WTC11 (cell line): Measurements from ENCODE around the gene UPF2.

Source experiments
- CREB1 ChIP-seq: sonication (generic); formaldehyde crosslinking; IDR thresholded peaks from 2 replicates; pipeline ENCODE4 v1.8.0; 2023; ENCODE audit warnings: mild to moderate bottlenecking, missing genetic modification reagents
- MXD4 ChIP-seq: fragments of 250-450 bp; sonication (Bioruptor Pico); IDR thresholded peaks from 2 replicates; pipeline ENCODE4 v1.8.0; 2021; ENCODE audit warnings: mild to moderate bottlenecking, moderate library complexity, borderline replicate concordance
- NFYB ChIP-seq: sonication (generic); formaldehyde crosslinking; conservative IDR thresholded peaks from 2 replicates; pipeline ENCODE4 v1.8.0; 2022; ENCODE audit warnings: low read depth, missing genetic modification reagents
- SP1 ChIP-seq: sonication (generic); formaldehyde crosslinking; conservative IDR thresholded peaks from 2 replicates; pipeline ENCODE4 v1.8.1; 2022; ENCODE audit warnings: missing genetic modification reagents
- ZBTB21 ChIP-seq: sonication (generic); formaldehyde crosslinking; IDR thresholded peaks from 2 replicates; pipeline ENCODE4 v1.8.1; 2023; ENCODE audit warnings: mild to moderate bottlenecking, missing genetic modification reagents, borderline replicate concordance
- TF ChIP-seq, protein P1 (sequence below): fragments of 200-600 bp; IDR thresholded peaks from 2 replicates; pipeline ENCODE4 v1.8.0; 2022; ENCODE audit warnings: antibody characterized with exemption
- TF ChIP-seq, protein P2 (sequence below): sonication (generic); formaldehyde crosslinking; IDR thresholded peaks from 2 replicates; pipeline ENCODE4 v1.8.1; 2022; ENCODE audit warnings: low read depth, missing genetic modification reagents, borderline replicate concordance
- TF ChIP-seq, protein P3 (sequence below): sonication (generic); formaldehyde crosslinking; IDR thresholded peaks from 2 replicates; pipeline ENCODE4 v1.8.1; 2023; ENCODE audit warnings: mild to moderate bottlenecking, missing genetic modification reagents, borderline replicate concordance
- TF ChIP-seq, protein P4 (sequence below): fragments of 250-450 bp; sonication (Bioruptor Pico); IDR thresholded peaks from 2 replicates; pipeline ENCODE4 v1.8.0; 2021; ENCODE audit warnings: mild to moderate bottlenecking
- TF ChIP-seq, protein P5 (sequence below): sonication (generic); formaldehyde crosslinking; IDR thresholded peaks from 2 replicates; pipeline ENCODE4 v1.8.1; 2023; ENCODE audit warnings: mild to moderate bottlenecking, missing genetic modification reagents, moderate library complexity

DNA sequence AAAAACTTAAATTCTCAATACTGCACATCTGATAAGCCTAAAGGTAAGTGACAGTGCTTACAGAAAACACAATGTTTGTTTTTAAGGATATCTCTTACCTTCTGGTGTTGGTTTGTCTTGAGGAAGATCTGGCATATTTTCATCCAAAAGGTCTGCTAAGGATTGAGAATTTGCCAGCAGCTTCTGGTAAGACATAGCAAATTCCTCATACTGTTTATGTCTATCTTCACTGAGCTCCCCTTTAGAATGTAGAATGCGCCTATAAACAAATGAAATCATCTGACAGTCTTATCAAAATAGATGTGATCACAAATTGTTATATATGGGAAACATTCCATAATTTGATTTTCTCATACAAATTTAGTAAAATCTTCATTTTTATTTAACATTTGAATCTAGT, 28.7 kb downstream of the UPF2 start:
- TF ChIP-seq, protein P1, sequence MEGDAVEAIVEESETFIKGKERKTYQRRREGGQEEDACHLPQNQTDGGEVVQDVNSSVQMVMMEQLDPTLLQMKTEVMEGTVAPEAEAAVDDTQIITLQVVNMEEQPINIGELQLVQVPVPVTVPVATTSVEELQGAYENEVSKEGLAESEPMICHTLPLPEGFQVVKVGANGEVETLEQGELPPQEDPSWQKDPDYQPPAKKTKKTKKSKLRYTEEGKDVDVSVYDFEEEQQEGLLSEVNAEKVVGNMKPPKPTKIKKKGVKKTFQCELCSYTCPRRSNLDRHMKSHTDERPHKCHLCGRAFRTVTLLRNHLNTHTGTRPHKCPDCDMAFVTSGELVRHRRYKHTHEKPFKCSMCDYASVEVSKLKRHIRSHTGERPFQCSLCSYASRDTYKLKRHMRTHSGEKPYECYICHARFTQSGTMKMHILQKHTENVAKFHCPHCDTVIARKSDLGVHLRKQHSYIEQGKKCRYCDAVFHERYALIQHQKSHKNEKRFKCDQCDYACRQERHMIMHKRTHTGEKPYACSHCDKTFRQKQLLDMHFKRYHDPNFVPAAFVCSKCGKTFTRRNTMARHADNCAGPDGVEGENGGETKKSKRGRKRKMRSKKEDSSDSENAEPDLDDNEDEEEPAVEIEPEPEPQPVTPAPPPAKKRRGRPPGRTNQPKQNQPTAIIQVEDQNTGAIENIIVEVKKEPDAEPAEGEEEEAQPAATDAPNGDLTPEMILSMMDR: no peak
- TF ChIP-seq, protein P2, sequence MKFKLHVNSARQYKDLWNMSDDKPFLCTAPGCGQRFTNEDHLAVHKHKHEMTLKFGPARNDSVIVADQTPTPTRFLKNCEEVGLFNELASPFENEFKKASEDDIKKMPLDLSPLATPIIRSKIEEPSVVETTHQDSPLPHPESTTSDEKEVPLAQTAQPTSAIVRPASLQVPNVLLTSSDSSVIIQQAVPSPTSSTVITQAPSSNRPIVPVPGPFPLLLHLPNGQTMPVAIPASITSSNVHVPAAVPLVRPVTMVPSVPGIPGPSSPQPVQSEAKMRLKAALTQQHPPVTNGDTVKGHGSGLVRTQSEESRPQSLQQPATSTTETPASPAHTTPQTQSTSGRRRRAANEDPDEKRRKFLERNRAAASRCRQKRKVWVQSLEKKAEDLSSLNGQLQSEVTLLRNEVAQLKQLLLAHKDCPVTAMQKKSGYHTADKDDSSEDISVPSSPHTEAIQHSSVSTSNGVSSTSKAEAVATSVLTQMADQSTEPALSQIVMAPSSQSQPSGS (CRISPR knock-in tag): no peak
- no peak for TF ChIP-seq MXD4
- TF ChIP-seq CREB1 (CRISPR knock-in tag): no peak
- TF ChIP-seq, protein P3, sequence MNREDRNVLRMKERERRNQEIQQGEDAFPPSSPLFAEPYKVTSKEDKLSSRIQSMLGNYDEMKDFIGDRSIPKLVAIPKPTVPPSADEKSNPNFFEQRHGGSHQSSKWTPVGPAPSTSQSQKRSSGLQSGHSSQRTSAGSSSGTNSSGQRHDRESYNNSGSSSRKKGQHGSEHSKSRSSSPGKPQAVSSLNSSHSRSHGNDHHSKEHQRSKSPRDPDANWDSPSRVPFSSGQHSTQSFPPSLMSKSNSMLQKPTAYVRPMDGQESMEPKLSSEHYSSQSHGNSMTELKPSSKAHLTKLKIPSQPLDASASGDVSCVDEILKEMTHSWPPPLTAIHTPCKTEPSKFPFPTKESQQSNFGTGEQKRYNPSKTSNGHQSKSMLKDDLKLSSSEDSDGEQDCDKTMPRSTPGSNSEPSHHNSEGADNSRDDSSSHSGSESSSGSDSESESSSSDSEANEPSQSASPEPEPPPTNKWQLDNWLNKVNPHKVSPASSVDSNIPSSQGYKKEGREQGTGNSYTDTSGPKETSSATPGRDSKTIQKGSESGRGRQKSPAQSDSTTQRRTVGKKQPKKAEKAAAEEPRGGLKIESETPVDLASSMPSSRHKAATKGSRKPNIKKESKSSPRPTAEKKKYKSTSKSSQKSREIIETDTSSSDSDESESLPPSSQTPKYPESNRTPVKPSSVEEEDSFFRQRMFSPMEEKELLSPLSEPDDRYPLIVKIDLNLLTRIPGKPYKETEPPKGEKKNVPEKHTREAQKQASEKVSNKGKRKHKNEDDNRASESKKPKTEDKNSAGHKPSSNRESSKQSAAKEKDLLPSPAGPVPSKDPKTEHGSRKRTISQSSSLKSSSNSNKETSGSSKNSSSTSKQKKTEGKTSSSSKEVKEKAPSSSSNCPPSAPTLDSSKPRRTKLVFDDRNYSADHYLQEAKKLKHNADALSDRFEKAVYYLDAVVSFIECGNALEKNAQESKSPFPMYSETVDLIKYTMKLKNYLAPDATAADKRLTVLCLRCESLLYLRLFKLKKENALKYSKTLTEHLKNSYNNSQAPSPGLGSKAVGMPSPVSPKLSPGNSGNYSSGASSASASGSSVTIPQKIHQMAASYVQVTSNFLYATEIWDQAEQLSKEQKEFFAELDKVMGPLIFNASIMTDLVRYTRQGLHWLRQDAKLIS: no peak
- no peak for TF ChIP-seq NFYB (CRISPR knock-in tag)
- TF ChIP-seq, protein P4, sequence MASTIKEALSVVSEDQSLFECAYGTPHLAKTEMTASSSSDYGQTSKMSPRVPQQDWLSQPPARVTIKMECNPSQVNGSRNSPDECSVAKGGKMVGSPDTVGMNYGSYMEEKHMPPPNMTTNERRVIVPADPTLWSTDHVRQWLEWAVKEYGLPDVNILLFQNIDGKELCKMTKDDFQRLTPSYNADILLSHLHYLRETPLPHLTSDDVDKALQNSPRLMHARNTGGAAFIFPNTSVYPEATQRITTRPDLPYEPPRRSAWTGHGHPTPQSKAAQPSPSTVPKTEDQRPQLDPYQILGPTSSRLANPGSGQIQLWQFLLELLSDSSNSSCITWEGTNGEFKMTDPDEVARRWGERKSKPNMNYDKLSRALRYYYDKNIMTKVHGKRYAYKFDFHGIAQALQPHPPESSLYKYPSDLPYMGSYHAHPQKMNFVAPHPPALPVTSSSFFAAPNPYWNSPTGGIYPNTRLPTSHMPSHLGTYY (CRISPR knock-in tag): no peak
- no peak for TF ChIP-seq SP1
- TF ChIP-seq, protein P5, sequence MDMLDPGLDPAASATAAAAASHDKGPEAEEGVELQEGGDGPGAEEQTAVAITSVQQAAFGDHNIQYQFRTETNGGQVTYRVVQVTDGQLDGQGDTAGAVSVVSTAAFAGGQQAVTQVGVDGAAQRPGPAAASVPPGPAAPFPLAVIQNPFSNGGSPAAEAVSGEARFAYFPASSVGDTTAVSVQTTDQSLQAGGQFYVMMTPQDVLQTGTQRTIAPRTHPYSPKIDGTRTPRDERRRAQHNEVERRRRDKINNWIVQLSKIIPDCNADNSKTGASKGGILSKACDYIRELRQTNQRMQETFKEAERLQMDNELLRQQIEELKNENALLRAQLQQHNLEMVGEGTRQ (CRISPR knock-in tag): no peak
- no peak for TF ChIP-seq ZBTB21 (CRISPR knock-in tag)
